GM23338 (cell line): ENCODE data around the gene SLC66A3. TPM values are rescaled to one million over a fixed set of nuclear protein-coding genes. Genes with fewer than 3 reads are reported as not detected.

Source experiments
- ATAC-seq: fragments of 200-7000 bp; cut with Tn5 transposase; 3 replicates; pipeline ENCODE4 v1.9.1; 2020
- DNase-seq: peaks from one replicate; pipeline ENCODE4 v3.0.0-alpha.2; 2015; ENCODE audit warnings: low spot score
- H2AFZ ChIP-seq: fragments of 200-600 bp; sonication (generic); 2 replicates; pipeline ENCODE4 v1.8.0; 2016; ENCODE audit warnings: antibody characterized with exemption, mild to moderate bottlenecking, moderate library complexity
- H3F3A ChIP-seq: fragments of 200-600 bp; sonication (generic); replicated peaks from 2 replicates; pipeline ENCODE4 v1.8.0; 2017; ENCODE audit warnings: antibody characterized with exemption, mixed run types, low read depth
- H3K27ac ChIP-seq: fragments of 200-600 bp; sonication (generic); 2 replicates; pipeline ENCODE4 v1.6.1; 2016; ENCODE audit warnings: low read depth
- H3K27me3 ChIP-seq: fragments of 200-600 bp; sonication (generic); 2 replicates; pipeline ENCODE4 v1.8.0; 2016; ENCODE audit warnings: mild to moderate bottlenecking, mixed run types, moderate library complexity; ENCODE audit not compliant: insufficient read depth
- H3K36me3 ChIP-seq: fragments of 200-600 bp; sonication (generic); 2 replicates; pipeline ENCODE4 v1.8.0; 2016; ENCODE audit warnings: mild to moderate bottlenecking; ENCODE audit not compliant: insufficient read depth
- H3K4me1 ChIP-seq: fragments of 200-600 bp; sonication (generic); 2 replicates; pipeline ENCODE4 v1.8.0; 2016; ENCODE audit warnings: mild to moderate bottlenecking, moderate library complexity; ENCODE audit not compliant: insufficient read depth
- H3K4me2 ChIP-seq: fragments of 200-600 bp; sonication (generic); 2 replicates; pipeline ENCODE4 v1.7.1; 2017; ENCODE audit warnings: mixed run types
- H3K4me3 ChIP-seq: fragments of 200-600 bp; sonication (generic); 2 replicates; pipeline ENCODE4 v1.6.1; 2016; ENCODE audit warnings: mixed run types
- H3K79me2 ChIP-seq: fragments of 200-600 bp; sonication (generic); replicated peaks from 2 replicates; pipeline ENCODE4 v1.8.0; 2017; ENCODE audit warnings: mild to moderate bottlenecking; ENCODE audit not compliant: insufficient read depth
- H3K9me2 ChIP-seq: fragments of 200-600 bp; sonication (generic); 2 replicates; pipeline ENCODE4 v1.8.0; 2017; ENCODE audit not compliant: insufficient read depth
- H4K20me1 ChIP-seq: fragments of 200-600 bp; sonication (generic); replicated peaks from 2 replicates; pipeline ENCODE4 v1.8.0; 2017; ENCODE audit warnings: mild to moderate bottlenecking; ENCODE audit not compliant: insufficient read depth
- H3K27ac Mint-ChIP-seq: 2 replicates; pipeline ENCODE4 v1.8.0; 2020; ENCODE audit warnings: inconsistent platforms, mild to moderate bottlenecking, moderate library complexity, mixed read lengths
- H3K27me3 Mint-ChIP-seq: 3 replicates; pipeline ENCODE4 v1.8.0; 2022; ENCODE audit warnings: low read depth, mild to moderate bottlenecking, moderate library complexity, mixed read lengths, inconsistent platforms; ENCODE audit not compliant: insufficient read depth, poor library complexity
- H3K36me3 Mint-ChIP-seq: 3 replicates; pipeline ENCODE4 v1.8.0; 2021; ENCODE audit warnings: low read depth, mild to moderate bottlenecking, inconsistent platforms, moderate library complexity, mixed read lengths
- H3K4me1 Mint-ChIP-seq: 3 replicates; pipeline ENCODE4 v1.8.0; 2020; ENCODE audit warnings: mild to moderate bottlenecking, inconsistent platforms, mixed read lengths
- H3K4me3 Mint-ChIP-seq: 3 replicates; pipeline ENCODE4 v1.8.0; 2021; ENCODE audit warnings: moderate library complexity, mild to moderate bottlenecking, inconsistent platforms, mixed read lengths
- H3K9me3 Mint-ChIP-seq: 3 replicates; pipeline ENCODE4 v1.8.0; 2020; ENCODE audit warnings: moderate library complexity, mild to moderate bottlenecking, inconsistent platforms, mixed read lengths
- CTCF ChIP-seq, 2 experiments: fragments of 200-600 bp in 1 of 2; sonication (generic) in 1 of 2; conservative IDR thresholded peaks; 2 replicates each; pipeline versions ENCODE4 v1.5.1 to v1.6.1; 2016 to 2017; ENCODE audit warnings: antibody characterized with exemption in 2 of 2, low read depth in 2 of 2, mild to moderate bottlenecking in 2 of 2, moderate library complexity in 1 of 2
- EZH2 ChIP-seq: fragments of 200-600 bp; sonication (generic); IDR thresholded peaks from one replicate; pipeline ENCODE4 v1.8.0; 2017; ENCODE audit warnings: antibody characterized with exemption, mild to moderate bottlenecking, low read depth; ENCODE audit not compliant: unreplicated experiment
- POLR2AphosphoS5 ChIP-seq: IDR thresholded peaks from 2 replicates; pipeline ENCODE4 v1.6.1; 2016; ENCODE audit warnings: antibody characterized with exemption, low read depth
- STAT1 ChIP-seq: IDR thresholded peaks from one replicate; pipeline ENCODE4 v1.6.1; 2016; ENCODE audit warnings: antibody characterized with exemption; ENCODE audit not compliant: unreplicated experiment
- ZNF114 ChIP-seq: fragments of 250-450 bp; sonication (Bioruptor Pico); IDR thresholded peaks from 2 replicates; pipeline ENCODE4 v1.5.0; 2020; ENCODE audit warnings: mild to moderate bottlenecking, moderate library complexity
- ZNF331 ChIP-seq: fragments of 250-450 bp; sonication (Bioruptor Pico); IDR thresholded peaks from 2 replicates; pipeline ENCODE4 v1.5.0; 2020; ENCODE audit warnings: low read depth, mild to moderate bottlenecking, moderate library complexity
- ZNF462 ChIP-seq: fragments of 250-450 bp; sonication (Bioruptor Pico); IDR thresholded peaks from 2 replicates; pipeline ENCODE4 v1.5.0; 2020; ENCODE audit warnings: mild to moderate bottlenecking, moderate library complexity
- polyA plus RNA-seq: library from polyadenylated mRNA; unstranded; fragments of >200 nt; fragmentation: Nextera tagmentation; extraction: Ambion mirVana; gene quantifications from 2 replicates; pipeline ENCODE4 v1.2.1, GENCODE V29; 2016
- total RNA-seq: library from RNA; depleted of rRNA; stranded (reverse); fragments of >200 nt; shearing (Covaris generic); gene quantifications from 2 replicates; pipeline ENCODE4 v1.2.3, GENCODE V29; 2014

SLC66A3 gene
- total and polyA plus RNA-seq, 2 experiments from 2014 or later: 13.7 to 18.4 TPM

DNA sequence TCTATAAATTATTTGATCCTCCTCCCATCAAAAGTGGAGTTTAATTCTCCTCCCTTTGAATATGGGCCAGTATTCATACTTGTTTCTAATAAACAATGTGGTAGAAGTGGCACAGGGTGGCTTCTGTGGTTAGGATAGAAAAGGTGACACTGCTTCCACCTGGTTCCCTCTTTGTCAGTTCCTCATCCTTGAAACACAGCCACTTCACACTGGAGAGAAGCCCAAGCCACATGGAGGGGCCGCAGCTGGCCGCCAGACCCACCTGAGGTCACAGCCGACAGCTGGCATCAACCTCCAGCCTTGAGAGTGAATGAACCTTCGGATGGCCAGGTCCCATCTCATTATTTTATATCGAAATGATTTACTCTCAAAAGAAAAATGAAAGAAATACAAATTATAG is 27.5 kb upstream of the SLC66A3 start (continued):
- TF ChIP-seq ZNF462 (CRISPR knock-in tag) (no peak), ZNF114 (CRISPR knock-in tag) (no peak), ZNF331 (CRISPR knock-in tag) (no peak), EZH2 (no peak), CTCF (conservative IDR thresholded peaks at IDR 0.05; ENCODE audit: low read depth in 2 of 2) (no peak), STAT1 (no peak), POLR2AphosphoS5 (no peak)

DNA sequence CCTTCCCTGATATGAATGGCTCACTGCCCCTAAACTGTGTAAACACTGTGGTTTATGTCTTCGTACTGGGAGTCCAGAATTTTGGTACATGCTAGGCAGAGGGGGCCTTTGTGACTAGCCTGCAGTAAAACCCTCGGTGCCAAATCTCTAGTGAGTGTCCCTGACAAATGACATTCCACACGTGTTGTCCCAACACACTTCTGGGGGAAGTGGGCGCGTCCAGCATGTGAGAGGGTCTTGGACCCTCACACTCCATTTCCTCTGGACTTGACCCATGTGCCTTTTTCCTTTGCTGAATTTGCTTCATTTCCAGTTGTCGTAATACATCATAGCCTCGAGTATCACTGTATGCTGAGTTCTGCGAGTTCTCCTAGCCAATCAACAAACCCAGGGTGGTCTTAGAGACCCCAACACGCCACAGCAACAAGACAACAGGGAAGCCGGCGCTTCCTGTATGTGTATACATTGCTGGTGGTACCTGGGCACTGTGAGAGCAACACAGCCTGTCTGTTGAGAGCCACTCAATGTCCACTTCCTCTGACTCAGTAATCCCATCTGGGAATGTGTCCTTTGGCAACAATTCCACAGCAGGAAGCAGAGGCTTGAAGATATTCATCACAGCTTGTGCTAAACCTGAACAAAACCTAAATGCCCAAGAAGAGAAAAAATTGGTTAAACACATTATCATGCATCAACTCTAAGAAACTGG is 26.9 kb upstream of the SLC66A3 start:
- no peak overlapping the region for H3K27ac ChIP-seq
- H3F3A ChIP-seq: no peaks in the 10 kb centered on the region
- Mint-ChIP-seq H3K36me3 (no peaks in the 10 kb centered on the region), H3K27ac (no peak overlapping the region), H3K4me3 (no peak overlapping the region), H3K27me3 (peaks cover 17% of the 10 kb centered on the region), H3K9me3 (no peaks in the 10 kb centered on the region), H3K4me1 (peaks cover 10% of the 10 kb centered on the region)
- no peak overlapping the region for H3K4me2 ChIP-seq
- no peaks in the 10 kb centered on the region for H3K27me3 ChIP-seq
- H2AFZ ChIP-seq: no peak overlapping the region
- no peak for DNase-seq
- no peaks in the 10 kb centered on the region for H3K79me2 ChIP-seq
- no peak overlapping the region for H3K4me3 ChIP-seq
- H3K9me2 ChIP-seq: no peaks in the 10 kb centered on the region
- no peaks in the 10 kb centered on the region for H4K20me1 ChIP-seq
- no peaks in the 10 kb centered on the region for H3K36me3 ChIP-seq
- H3K4me1 ChIP-seq: peaks cover 3% of the 10 kb centered on the region; the same call in 1 of the 2 replicates
- ATAC-seq: no peak
- TF ChIP-seq ZNF462 (CRISPR knock-in tag) (no peak), ZNF114 (CRISPR knock-in tag) (no peak)
